Measurements from ENCODE around the gene APBB2. TPM values are rescaled to one million over a fixed set of nuclear protein-coding genes. Genes with fewer than 3 reads are reported as not detected.

Gene APBB2
- total RNA-seq, 1 experiment from 2014 or later, result 80.7 TPM

DNA sequence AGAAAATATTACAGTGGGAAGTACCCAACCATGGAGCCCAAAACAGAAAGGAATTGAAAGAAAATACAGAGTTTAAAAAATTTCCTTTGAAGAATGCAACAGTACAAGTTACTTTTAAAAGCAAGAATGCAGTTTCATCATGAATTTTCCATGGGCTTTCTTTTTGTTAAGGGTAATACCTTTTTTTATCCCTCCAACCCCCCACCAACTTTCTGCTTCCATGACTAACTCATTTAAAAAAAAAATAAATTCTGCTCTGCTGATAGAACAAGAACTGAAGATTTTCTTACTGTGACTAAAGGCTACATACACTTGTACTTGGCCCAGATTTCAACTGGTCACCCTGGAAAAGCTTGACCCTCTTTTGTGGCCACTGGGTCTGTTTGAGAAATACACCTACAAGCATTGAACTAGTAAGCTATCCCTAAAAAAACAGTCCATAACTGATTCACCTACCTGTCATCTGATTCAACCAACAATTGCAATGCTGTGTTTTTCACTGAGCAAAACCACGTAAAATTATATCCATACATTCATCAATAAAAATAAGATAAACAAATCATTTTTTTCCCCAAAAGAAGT lies 250.4 kb downstream of the APBB2 start:
- H3K36me3 ChIP-seq (ENCODE audit: control insufficient read depth, insufficient read depth, low read length), result no peaks in the 10 kb centered on the region; the same call in 1 of the 2 replicates
- intact Hi-C loops (cut with micrococcal nuclease; ENCODE audit: unreplicated experiment), result no loop called here
- DNase-seq, result no peak
- H3K4me1 ChIP-seq, result no peaks in the 10 kb centered on the region
- H3K9me3 ChIP-seq, result no peaks in the 10 kb centered on the region
- H3K27me3 ChIP-seq (replicated peaks; ENCODE audit: control insufficient read depth, insufficient read depth, low read length), result no peaks in the 10 kb centered on the region
- no TSS peak for BruUV-seq (replicated peaks)
- no peak for TF ChIP-seq CTCF (IDR thresholded peaks at IDR 0.05; ENCODE audit: insufficient read depth in 1 of 2, low read depth in 1 of 2, low read length in 1 of 2, severe bottlenecking in 1 of 2, unreplicated experiment in 1 of 2)
- no peaks in the 10 kb centered on the region for H3K4me1 Mint-ChIP-seq (ENCODE audit: low read depth, unreplicated experiment)
- no peaks in the 10 kb centered on the region for H3K9me3 Mint-ChIP-seq (ENCODE audit: unreplicated experiment)
- no peak overlapping the region for H3K27ac Mint-ChIP-seq (ENCODE audit: unreplicated experiment)
- ChIA-PET CTCF (no interaction called here), POLR2A (no interaction called here)
- H3K4me3 Mint-ChIP-seq (ENCODE audit: unreplicated experiment), result no peak overlapping the region
- peaks cover 33% of the 10 kb centered on the region for H3K36me3 Mint-ChIP-seq (ENCODE audit: insufficient read depth, unreplicated experiment)
- H3K27me3 Mint-ChIP-seq (ENCODE audit: insufficient read depth, unreplicated experiment), result no peaks in the 10 kb centered on the region
- H3K4me3 ChIP-seq (ENCODE audit: low read depth, low read length), result no peak overlapping the region

GRCh38 chr4:40962551-40963180 lies 251.7 kb downstream of the APBB2 start:
- DNase-seq, result no peak
- H3K9me3 Mint-ChIP-seq (ENCODE audit: unreplicated experiment), result no peaks in the 10 kb centered on the region
- no peaks in the 10 kb centered on the region for H3K4me1 Mint-ChIP-seq (ENCODE audit: low read depth, unreplicated experiment)
- Histone ChIP-seq H3K4me1 (no peaks in the 10 kb centered on the region), H3K36me3 (ENCODE audit: control insufficient read depth, insufficient read depth, low read length) (no peaks in the 10 kb centered on the region; the same call in 1 of the 2 replicates), H3K27me3 (replicated peaks; ENCODE audit: control insufficient read depth, insufficient read depth, low read length) (no peaks in the 10 kb centered on the region), H3K9me3 (no peaks in the 10 kb centered on the region), H3K4me3 (ENCODE audit: low read depth, low read length) (no peak overlapping the region)
- no peaks in the 10 kb centered on the region for H3K27me3 Mint-ChIP-seq (ENCODE audit: insufficient read depth, unreplicated experiment)
- H3K4me3 Mint-ChIP-seq (ENCODE audit: unreplicated experiment), result no peak overlapping the region
- no TSS peak for BruUV-seq (replicated peaks)
- no peak for TF ChIP-seq CTCF (IDR thresholded peaks at IDR 0.05; ENCODE audit: insufficient read depth in 1 of 2, low read depth in 1 of 2, low read length in 1 of 2, severe bottlenecking in 1 of 2, unreplicated experiment in 1 of 2)
- intact Hi-C loops (cut with micrococcal nuclease; ENCODE audit: unreplicated experiment), result no loop called here
- ChIA-PET POLR2A (no interaction called here), CTCF (no interaction called here)
- H3K27ac Mint-ChIP-seq (ENCODE audit: unreplicated experiment), result no peak overlapping the region
- H3K36me3 Mint-ChIP-seq (ENCODE audit: insufficient read depth, unreplicated experiment), result peaks cover 19% of the 10 kb centered on the region

DNA sequence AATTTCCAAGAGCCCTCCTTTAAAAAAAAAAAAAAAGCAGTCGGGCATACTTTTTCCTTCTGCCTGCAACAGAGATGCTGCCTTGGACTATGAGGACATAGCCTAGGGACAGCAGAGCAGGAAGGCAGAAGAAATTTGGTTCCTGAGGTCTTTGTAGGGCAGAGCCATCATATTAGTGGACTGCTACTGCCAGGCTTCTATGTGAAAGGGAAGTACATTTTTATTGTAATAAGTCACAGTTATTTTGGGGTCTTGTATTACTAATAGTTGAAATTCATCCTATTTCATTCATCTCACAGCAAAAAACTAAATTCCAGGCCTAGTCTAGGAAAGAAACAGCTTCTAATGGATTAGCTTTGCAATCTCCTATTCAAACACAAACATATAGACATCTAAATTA lies 253.4 kb downstream of the APBB2 start:
- Mint-ChIP-seq H3K9me3 (ENCODE audit: unreplicated experiment) (no peaks in the 10 kb centered on the region), H3K36me3 (ENCODE audit: insufficient read depth, unreplicated experiment) (peaks cover 19% of the 10 kb centered on the region), H3K27ac (ENCODE audit: unreplicated experiment) (no peak overlapping the region), H3K4me3 (ENCODE audit: unreplicated experiment) (no peak overlapping the region), H3K4me1 (ENCODE audit: low read depth, unreplicated experiment) (no peaks in the 10 kb centered on the region), H3K27me3 (ENCODE audit: insufficient read depth, unreplicated experiment) (no peaks in the 10 kb centered on the region)
- CTCF ChIA-PET, result no interaction called here
- no peak for DNase-seq
- H3K4me3 ChIP-seq (ENCODE audit: low read depth, low read length), result no peak overlapping the region
- H3K9me3 ChIP-seq, result no peaks in the 10 kb centered on the region
- POLR2A ChIA-PET, result interaction anchor here (0.6 kb wide), 1 partner anchor 59 kb away, joined by 3 read pairs; no protein-coding TSS in a partner anchor
- intact Hi-C loops (cut with micrococcal nuclease; ENCODE audit: unreplicated experiment), result no loop called here
- H3K36me3 ChIP-seq (ENCODE audit: control insufficient read depth, insufficient read depth, low read length), result no peaks in the 10 kb centered on the region
- no peaks in the 10 kb centered on the region for H3K4me1 ChIP-seq
- H3K27me3 ChIP-seq (replicated peaks; ENCODE audit: control insufficient read depth, insufficient read depth, low read length), result no peaks in the 10 kb centered on the region
- BruUV-seq (replicated peaks), result no TSS peak
- no peak for TF ChIP-seq CTCF (IDR thresholded peaks at IDR 0.05; ENCODE audit: insufficient read depth in 1 of 2, low read depth in 1 of 2, low read length in 1 of 2, severe bottlenecking in 1 of 2, unreplicated experiment in 1 of 2)

Data from Caco-2 (cell line).